HepG2 (cell line): ENCODE results near the gene UBE2D3. TPM values are rescaled to one million over a fixed set of nuclear protein-coding genes. Genes with fewer than 3 reads are reported as not detected.
A peak's percentile ranks its signal among the peaks of the same experiment; 100 is the strongest.

Experiments
- HCFC1 ChIP-seq: fragments of 150-350 bp; IDR thresholded peaks from 2 replicates; pipeline ENCODE4 v1.6.1; 2014; ENCODE audit warnings: low read depth, low read length
- MED1 ChIP-seq: sonication (generic); formaldehyde crosslinking; IDR thresholded peaks from 2 replicates; pipeline ENCODE4 v1.4.0; 2020; ENCODE audit warnings: missing genetic modification reagents
- MTF2 ChIP-seq: sonication (generic); formaldehyde crosslinking; IDR thresholded peaks from 2 replicates; pipeline ENCODE4 v1.5.0; 2020; ENCODE audit warnings: missing genetic modification reagents, borderline replicate concordance
- REL ChIP-seq: sonication (generic); formaldehyde crosslinking; conservative IDR thresholded peaks from 2 replicates; pipeline ENCODE4 v1.8.0; 2022; ENCODE audit warnings: mild to moderate bottlenecking, missing genetic modification reagents, moderate library complexity
- SKI ChIP-seq: fragments of 450-650 bp; IDR thresholded peaks from one replicate; pipeline ENCODE4 v1.6.1; 2018; ENCODE audit warnings: mild to moderate bottlenecking; ENCODE audit not compliant: partially characterized antibody
- SNAI1 ChIP-seq: sonication (generic); formaldehyde crosslinking; IDR thresholded peaks from 2 replicates; pipeline ENCODE4 v1.5.0; 2020; ENCODE audit warnings: mild to moderate bottlenecking, missing genetic modification reagents, borderline replicate concordance
- SRF ChIP-seq: IDR thresholded peaks from 2 replicates; pipeline ENCODE4 v1.6.1; 2011; ENCODE audit warnings: mild to moderate bottlenecking, low read depth, low read length, moderate library complexity
- TCF12 ChIP-seq, 2 experiments: fragments of 450-650 bp in 1 of 2; sonication (generic) in 1 of 2; formaldehyde crosslinking in 1 of 2; IDR thresholded peaks; 2 replicates each; pipeline versions ENCODE4 v1.6.1 to v1.8.0; 2017 to 2022; ENCODE audit warnings: antibody characterized with exemption in 1 of 2, mild to moderate bottlenecking in 1 of 2, missing genetic modification reagents in 1 of 2, moderate library complexity in 1 of 2
- TEAD3 ChIP-seq: optimal IDR thresholded peaks from 2 replicates; pipeline ENCODE3; 2016; ENCODE audit warnings: borderline replicate concordance
- ZNF333 ChIP-seq: sonication (generic); formaldehyde crosslinking; IDR thresholded peaks from 2 replicates; pipeline ENCODE4 v1.4.0; 2020; ENCODE audit warnings: mild to moderate bottlenecking, missing genetic modification reagents, borderline replicate concordance
- ZNF614 ChIP-seq: IDR thresholded peaks from 2 replicates; pipeline ENCODE4 v1.6.1; 2018; ENCODE audit warnings: missing biosample characterization, missing genetic modification reagents, inconsistent platforms, borderline replicate concordance
- ZNF674 ChIP-seq: sonication (generic); formaldehyde crosslinking; IDR thresholded peaks from 2 replicates; pipeline ENCODE4 v1.5.0; 2020; ENCODE audit warnings: low read depth, mild to moderate bottlenecking, missing genetic modification reagents
- polyA plus RNA-seq, 8 experiments: library from polyadenylated mRNA; depleted of rRNA in 3 of 8; stranded (reverse) in 7 of 8; unstranded in 1 of 8; fragments of >200 nt; fragmentation: Illumina TruSeq in 4 of 8; extraction: Trizol in 4 of 8; gene quantifications; 2 replicates each; pipeline versions ENCODE4 v1.2.1 to v1.2.3, GENCODE V29; 2011 to 2016; ENCODE audit warnings: low read depth in 4 of 8, missing spikeins in 1 of 8, mixed read lengths in 1 of 8; ENCODE audit not compliant: insufficient read depth in 1 of 8
- total RNA-seq, 5 experiments: library from RNA; depleted of rRNA; stranded (reverse); fragments of >200 nt; fragmentation: Illumina TruSeq; extraction: Trizol; gene quantifications; 2 replicates each; pipeline ENCODE4 v1.2.3, GENCODE V29; 2016; ENCODE audit warnings: low read depth in 1 of 5
- TF ChIP-seq, protein P1 (sequence below): IDR thresholded peaks from 2 replicates; pipeline ENCODE4 v1.4.0; 2020; ENCODE audit warnings: mild to moderate bottlenecking, missing genetic modification reagents
- TF ChIP-seq, protein P2 (sequence below): sonication (generic); formaldehyde crosslinking; IDR thresholded peaks from 2 replicates; pipeline ENCODE4 v1.8.0; 2022; ENCODE audit warnings: mild to moderate bottlenecking, missing genetic modification reagents
- TF ChIP-seq, protein P3 (sequence below): IDR thresholded peaks from 2 replicates; pipeline ENCODE4 v1.6.1; 2016; ENCODE audit warnings: low read depth, missing genetic modification reagents, missing compliant biosample characterization

Gene UBE2D3
- total and polyA plus RNA-seq, 2 of the 13 experiments (the other 11 are each of a cell fraction or from before 2014, with no cell fraction given) = 224 to 293 TPM

DNA sequence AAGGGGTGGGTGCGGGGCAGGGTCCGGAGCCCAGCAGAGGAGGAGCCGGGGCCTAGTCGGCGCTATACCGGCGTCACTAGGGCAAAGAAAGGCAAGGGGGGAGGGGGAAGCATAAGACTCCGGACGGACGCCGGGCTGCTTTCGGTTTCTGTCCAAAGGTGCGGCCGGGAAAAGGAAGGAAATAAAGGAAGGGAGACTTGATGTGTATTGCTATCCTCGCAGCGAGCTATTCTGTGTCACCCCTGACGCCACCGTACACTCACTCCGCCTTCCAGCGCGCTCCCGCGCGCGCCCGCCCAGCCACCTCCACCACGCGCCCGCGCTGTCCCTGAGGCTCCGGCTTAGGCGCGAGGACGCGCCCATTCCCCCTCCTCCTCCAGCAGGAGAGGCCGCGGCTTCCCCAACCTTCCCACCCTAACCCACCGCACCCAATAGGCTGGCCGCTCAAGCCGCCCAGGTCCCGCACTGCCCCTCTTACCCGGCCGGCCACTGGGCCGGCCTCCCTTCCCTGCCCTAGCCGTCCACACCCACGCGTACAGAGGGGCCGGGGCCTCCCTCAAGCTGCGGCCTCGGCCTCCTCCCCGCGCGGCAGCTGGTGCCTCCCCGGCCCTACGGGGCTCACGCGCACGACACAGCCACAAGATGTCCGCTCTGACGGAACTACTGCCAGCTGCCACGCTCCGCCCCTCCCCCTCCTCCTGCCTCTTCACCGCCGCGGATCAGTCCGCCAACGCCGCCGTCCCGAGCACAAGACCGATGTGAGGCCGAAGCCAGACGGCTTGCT lies at the start of gene UBE2D3 (continued):
- TF ChIP-seq ZNF333 (no peak), SKI (peak; percentile 67), MED1 (CRISPR knock-in tag) (peak; percentile 79; the same call in 1 of the 2 replicates), ZNF614 (0 out of 2 replicates have a peak, but pooled peaks have one; percentile 44), TCF12 (IDR thresholded peaks at IDR 0.05) (no peak), TCF12 (CRISPR knock-in tag; IDR thresholded peaks at IDR 0.05) (0 out of 2 replicates have a peak, but pooled peaks have one; percentile 19), TEAD3 (CRISPR knock-in tag) (peak; percentile 36), SNAI1 (CRISPR knock-in tag) (0 out of 2 replicates have a peak, but pooled peaks have one; percentile 21), ZNF674 (CRISPR knock-in tag) (0 out of 2 replicates have a peak, but pooled peaks have one; percentile 53), HCFC1 (no peak), SRF (no peak), REL (CRISPR knock-in tag) (peak; percentile 79; the same call in 1 of the 2 replicates), MTF2 (0 out of 2 replicates have a peak, but pooled peaks have one; percentile 13)
- TF ChIP-seq, protein P1, sequence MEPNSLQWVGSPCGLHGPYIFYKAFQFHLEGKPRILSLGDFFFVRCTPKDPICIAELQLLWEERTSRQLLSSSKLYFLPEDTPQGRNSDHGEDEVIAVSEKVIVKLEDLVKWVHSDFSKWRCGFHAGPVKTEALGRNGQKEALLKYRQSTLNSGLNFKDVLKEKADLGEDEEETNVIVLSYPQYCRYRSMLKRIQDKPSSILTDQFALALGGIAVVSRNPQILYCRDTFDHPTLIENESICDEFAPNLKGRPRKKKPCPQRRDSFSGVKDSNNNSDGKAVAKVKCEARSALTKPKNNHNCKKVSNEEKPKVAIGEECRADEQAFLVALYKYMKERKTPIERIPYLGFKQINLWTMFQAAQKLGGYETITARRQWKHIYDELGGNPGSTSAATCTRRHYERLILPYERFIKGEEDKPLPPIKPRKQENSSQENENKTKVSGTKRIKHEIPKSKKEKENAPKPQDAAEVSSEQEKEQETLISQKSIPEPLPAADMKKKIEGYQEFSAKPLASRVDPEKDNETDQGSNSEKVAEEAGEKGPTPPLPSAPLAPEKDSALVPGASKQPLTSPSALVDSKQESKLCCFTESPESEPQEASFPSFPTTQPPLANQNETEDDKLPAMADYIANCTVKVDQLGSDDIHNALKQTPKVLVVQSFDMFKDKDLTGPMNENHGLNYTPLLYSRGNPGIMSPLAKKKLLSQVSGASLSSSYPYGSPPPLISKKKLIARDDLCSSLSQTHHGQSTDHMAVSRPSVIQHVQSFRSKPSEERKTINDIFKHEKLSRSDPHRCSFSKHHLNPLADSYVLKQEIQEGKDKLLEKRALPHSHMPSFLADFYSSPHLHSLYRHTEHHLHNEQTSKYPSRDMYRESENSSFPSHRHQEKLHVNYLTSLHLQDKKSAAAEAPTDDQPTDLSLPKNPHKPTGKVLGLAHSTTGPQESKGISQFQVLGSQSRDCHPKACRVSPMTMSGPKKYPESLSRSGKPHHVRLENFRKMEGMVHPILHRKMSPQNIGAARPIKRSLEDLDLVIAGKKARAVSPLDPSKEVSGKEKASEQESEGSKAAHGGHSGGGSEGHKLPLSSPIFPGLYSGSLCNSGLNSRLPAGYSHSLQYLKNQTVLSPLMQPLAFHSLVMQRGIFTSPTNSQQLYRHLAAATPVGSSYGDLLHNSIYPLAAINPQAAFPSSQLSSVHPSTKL (CRISPR knock-in tag) = no peak; the same call in 1 of the 2 replicates
- TF ChIP-seq, protein P2, sequence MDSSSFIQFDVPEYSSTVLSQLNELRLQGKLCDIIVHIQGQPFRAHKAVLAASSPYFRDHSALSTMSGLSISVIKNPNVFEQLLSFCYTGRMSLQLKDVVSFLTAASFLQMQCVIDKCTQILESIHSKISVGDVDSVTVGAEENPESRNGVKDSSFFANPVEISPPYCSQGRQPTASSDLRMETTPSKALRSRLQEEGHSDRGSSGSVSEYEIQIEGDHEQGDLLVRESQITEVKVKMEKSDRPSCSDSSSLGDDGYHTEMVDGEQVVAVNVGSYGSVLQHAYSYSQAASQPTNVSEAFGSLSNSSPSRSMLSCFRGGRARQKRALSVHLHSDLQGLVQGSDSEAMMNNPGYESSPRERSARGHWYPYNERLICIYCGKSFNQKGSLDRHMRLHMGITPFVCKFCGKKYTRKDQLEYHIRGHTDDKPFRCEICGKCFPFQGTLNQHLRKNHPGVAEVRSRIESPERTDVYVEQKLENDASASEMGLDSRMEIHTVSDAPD (CRISPR knock-in tag) = no peak
- TF ChIP-seq, protein P3, sequence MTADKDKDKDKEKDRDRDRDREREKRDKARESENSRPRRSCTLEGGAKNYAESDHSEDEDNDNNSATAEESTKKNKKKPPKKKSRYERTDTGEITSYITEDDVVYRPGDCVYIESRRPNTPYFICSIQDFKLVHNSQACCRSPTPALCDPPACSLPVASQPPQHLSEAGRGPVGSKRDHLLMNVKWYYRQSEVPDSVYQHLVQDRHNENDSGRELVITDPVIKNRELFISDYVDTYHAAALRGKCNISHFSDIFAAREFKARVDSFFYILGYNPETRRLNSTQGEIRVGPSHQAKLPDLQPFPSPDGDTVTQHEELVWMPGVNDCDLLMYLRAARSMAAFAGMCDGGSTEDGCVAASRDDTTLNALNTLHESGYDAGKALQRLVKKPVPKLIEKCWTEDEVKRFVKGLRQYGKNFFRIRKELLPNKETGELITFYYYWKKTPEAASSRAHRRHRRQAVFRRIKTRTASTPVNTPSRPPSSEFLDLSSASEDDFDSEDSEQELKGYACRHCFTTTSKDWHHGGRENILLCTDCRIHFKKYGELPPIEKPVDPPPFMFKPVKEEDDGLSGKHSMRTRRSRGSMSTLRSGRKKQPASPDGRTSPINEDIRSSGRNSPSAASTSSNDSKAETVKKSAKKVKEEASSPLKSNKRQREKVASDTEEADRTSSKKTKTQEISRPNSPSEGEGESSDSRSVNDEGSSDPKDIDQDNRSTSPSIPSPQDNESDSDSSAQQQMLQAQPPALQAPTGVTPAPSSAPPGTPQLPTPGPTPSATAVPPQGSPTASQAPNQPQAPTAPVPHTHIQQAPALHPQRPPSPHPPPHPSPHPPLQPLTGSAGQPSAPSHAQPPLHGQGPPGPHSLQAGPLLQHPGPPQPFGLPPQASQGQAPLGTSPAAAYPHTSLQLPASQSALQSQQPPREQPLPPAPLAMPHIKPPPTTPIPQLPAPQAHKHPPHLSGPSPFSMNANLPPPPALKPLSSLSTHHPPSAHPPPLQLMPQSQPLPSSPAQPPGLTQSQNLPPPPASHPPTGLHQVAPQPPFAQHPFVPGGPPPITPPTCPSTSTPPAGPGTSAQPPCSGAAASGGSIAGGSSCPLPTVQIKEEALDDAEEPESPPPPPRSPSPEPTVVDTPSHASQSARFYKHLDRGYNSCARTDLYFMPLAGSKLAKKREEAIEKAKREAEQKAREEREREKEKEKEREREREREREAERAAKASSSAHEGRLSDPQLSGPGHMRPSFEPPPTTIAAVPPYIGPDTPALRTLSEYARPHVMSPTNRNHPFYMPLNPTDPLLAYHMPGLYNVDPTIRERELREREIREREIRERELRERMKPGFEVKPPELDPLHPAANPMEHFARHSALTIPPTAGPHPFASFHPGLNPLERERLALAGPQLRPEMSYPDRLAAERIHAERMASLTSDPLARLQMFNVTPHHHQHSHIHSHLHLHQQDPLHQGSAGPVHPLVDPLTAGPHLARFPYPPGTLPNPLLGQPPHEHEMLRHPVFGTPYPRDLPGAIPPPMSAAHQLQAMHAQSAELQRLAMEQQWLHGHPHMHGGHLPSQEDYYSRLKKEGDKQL = no peak
